Mammary epithelial cell (primary cell): Measurements from ENCODE around the gene DLK2.

Experiments
- EZH2 ChIP-seq: IDR thresholded peaks from 2 replicates; pipeline ENCODE4 v1.6.1; 2012; ENCODE audit warnings: low read length, inconsistent platforms, borderline replicate concordance
- TF ChIP-seq, protein P1 (sequence below), 2 donors: IDR thresholded peaks in 1 of 2; conservative IDR thresholded peaks in 1 of 2; 2 replicates each; pipeline ENCODE4 v1.5.1; 2011 to 2012; ENCODE audit warnings: inconsistent platforms in 2 of 2, low read length in 2 of 2, mild to moderate bottlenecking in 2 of 2, control low read depth in 1 of 2, low read depth in 1 of 2; ENCODE audit not compliant: insufficient read depth in 1 of 2; ENCODE audit errors: extremely low read depth in 1 of 2

DNA sequence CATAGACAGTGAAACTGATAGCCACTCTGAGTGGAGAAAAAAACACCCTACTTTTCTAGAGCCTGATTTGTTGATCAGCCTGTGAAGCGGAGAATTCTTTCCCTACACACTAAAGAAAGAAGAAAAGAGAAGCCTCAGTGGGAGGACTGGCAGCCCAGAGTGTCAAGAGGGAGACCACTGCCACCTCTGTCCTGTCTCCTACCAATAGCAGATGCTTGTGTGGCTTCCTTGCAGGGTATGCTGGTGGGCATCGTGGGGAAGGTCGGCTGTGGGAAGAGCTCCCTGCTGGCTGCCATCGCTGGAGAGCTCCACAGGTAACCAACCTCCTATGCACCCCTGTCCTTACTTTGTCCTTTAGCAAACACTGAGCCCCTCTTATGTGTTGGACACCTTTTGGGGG lies 17.6 kb downstream of the DLK2 start:
- TF ChIP-seq, protein P1, sequence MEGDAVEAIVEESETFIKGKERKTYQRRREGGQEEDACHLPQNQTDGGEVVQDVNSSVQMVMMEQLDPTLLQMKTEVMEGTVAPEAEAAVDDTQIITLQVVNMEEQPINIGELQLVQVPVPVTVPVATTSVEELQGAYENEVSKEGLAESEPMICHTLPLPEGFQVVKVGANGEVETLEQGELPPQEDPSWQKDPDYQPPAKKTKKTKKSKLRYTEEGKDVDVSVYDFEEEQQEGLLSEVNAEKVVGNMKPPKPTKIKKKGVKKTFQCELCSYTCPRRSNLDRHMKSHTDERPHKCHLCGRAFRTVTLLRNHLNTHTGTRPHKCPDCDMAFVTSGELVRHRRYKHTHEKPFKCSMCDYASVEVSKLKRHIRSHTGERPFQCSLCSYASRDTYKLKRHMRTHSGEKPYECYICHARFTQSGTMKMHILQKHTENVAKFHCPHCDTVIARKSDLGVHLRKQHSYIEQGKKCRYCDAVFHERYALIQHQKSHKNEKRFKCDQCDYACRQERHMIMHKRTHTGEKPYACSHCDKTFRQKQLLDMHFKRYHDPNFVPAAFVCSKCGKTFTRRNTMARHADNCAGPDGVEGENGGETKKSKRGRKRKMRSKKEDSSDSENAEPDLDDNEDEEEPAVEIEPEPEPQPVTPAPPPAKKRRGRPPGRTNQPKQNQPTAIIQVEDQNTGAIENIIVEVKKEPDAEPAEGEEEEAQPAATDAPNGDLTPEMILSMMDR (conservative IDR thresholded peaks at IDR 0.05 in 1 of 2, IDR thresholded peaks at IDR 0.05 in 1 of 2; ENCODE audit: extremely low read depth in 1 of 2, insufficient read depth in 1 of 2, low read depth in 1 of 2, low read length in 2 of 2), result no peak
- no peak for TF ChIP-seq EZH2
